ENCODE measurements around the gene CPNE4. TPM values are rescaled to one million over a fixed set of nuclear protein-coding genes. Genes with fewer than 3 reads are reported as not detected.

CPNE4 gene
- total and polyA plus RNA-seq, 8 donors: 0.14 to 1.7 (median 0.66) TPM

DNA sequence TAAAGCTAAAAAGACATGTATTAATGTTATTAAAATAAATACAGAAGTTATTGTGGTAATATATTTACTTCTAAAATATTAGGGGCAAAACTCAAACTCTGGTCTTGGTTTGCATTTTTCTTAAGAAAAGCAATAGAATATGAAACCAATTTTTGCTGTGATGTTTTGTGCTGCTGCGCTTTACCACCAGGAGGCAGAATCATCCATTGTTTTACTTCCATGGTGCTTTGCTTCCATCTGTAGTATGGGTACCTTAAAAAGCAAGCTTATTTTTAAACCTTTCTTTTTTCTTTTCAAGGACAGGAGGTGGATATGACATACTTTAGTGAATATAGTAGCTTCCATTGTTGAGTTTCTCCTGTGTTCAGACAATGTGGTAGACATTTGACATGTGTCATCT lies 485.5 kb downstream of the CPNE4 start:
- H3K4me3 ChIP-seq: no peak overlapping the region

GRCh38 chr3:131547585-131547984 lies 487.2 kb downstream of the CPNE4 start:
- intact Hi-C loops (cut with DNase I): no loop called here
- Histone ChIP-seq H3K27me3 (no peaks in the 10 kb centered on the region), H3K36me3 (no peaks in the 10 kb centered on the region), H3K4me3 (no peak overlapping the region), H3K9me3 (no peaks in the 10 kb centered on the region), H3K4me1 (no peaks in the 10 kb centered on the region), H3K27ac (no peak overlapping the region)
- DNase-seq (no peak), ATAC-seq (no peak), FAIRE-seq (no peak)
- TF ChIP-seq, protein P1, sequence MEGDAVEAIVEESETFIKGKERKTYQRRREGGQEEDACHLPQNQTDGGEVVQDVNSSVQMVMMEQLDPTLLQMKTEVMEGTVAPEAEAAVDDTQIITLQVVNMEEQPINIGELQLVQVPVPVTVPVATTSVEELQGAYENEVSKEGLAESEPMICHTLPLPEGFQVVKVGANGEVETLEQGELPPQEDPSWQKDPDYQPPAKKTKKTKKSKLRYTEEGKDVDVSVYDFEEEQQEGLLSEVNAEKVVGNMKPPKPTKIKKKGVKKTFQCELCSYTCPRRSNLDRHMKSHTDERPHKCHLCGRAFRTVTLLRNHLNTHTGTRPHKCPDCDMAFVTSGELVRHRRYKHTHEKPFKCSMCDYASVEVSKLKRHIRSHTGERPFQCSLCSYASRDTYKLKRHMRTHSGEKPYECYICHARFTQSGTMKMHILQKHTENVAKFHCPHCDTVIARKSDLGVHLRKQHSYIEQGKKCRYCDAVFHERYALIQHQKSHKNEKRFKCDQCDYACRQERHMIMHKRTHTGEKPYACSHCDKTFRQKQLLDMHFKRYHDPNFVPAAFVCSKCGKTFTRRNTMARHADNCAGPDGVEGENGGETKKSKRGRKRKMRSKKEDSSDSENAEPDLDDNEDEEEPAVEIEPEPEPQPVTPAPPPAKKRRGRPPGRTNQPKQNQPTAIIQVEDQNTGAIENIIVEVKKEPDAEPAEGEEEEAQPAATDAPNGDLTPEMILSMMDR (IDR thresholded peaks at IDR 0.05): no peak
- 78 to 97% methylated on average over 1 of the region's 1 CpG for WGBS, 2 donors

More for the DNA sequence above, 485.5 kb downstream of the CPNE4 start:
- DNase-seq (no peak), ATAC-seq (no peak), FAIRE-seq (no peak)
- Histone ChIP-seq H3K27ac (no peak overlapping the region), H3K9me3 (no peaks in the 10 kb centered on the region), H3K27me3 (no peaks in the 10 kb centered on the region), H3K4me1 (no peaks in the 10 kb centered on the region), H3K36me3 (no peaks in the 10 kb centered on the region)
- WGBS, 2 donors: 91 to 97% methylated on average over 1 of the region's 1 CpG
- intact Hi-C loops (cut with DNase I): no loop called here
- TF ChIP-seq, protein P1 (IDR thresholded peaks at IDR 0.05): no peak

DNA sequence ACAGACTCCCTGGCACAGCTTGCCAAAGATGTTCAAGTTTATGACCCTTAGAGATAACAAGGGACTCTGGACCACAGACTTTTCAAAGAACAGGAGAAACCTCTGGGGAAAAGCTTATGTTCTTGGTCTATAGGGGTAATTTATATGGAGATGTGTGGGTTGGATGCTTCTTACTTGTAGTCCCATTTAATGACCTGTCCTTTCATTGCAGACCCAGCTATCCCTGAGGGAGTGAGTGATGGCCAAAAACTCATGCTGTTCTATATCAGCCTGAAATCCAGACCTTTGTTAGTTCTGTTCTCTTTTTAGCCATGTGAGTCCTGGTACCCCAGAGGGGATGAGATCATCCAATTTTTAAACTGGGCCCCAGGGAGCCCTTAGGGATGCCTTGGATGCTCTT lies 488.4 kb downstream of the CPNE4 start:
- Histone ChIP-seq H3K9me3 (no peaks in the 10 kb centered on the region), H3K36me3 (no peaks in the 10 kb centered on the region), H3K4me3 (no peak overlapping the region), H3K4me1 (no peaks in the 10 kb centered on the region), H3K27me3 (no peaks in the 10 kb centered on the region), H3K27ac (no peak overlapping the region)
- DNase-seq (no peak), ATAC-seq (no peak), FAIRE-seq (no peak)
- intact Hi-C loops (cut with DNase I): no loop called here
- TF ChIP-seq, protein P1 (IDR thresholded peaks at IDR 0.05): no peak

GRCh38 chr3:131544557-131544956 lies 490.3 kb downstream of the CPNE4 start:
- intact Hi-C loops (cut with DNase I): no loop called here
- Histone ChIP-seq H3K27me3 (no peaks in the 10 kb centered on the region), H3K4me3 (no peak overlapping the region), H3K9me3 (no peaks in the 10 kb centered on the region), H3K27ac (no peak overlapping the region), H3K4me1 (no peaks in the 10 kb centered on the region), H3K36me3 (no peaks in the 10 kb centered on the region)
- FAIRE-seq (no peak), DNase-seq (no peak), ATAC-seq (no peak)
- 80 to 83% methylated on average over 2 of the region's 2 CpGs for WGBS, 2 donors
- TF ChIP-seq, protein P1 (IDR thresholded peaks at IDR 0.05): no peak

DNA sequence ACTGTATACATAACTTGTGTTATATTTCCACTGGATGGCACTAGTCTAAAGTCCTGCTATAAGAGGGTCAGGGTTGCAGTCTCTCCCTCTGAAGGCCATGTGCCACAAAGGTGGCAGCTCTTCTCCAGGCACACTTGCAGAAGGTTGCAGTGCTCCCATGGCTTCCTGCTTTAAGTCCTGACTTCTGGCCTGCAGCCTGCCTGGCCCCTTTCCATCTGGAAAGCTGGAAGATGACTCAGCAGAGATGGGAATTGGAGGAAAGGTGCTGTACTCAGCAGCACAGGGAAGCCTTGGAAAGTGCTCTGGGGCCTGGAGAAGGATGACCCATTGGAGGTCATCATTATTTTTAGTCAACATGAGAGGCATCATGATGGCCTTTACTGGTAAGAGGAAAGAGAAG lies 491.1 kb downstream of the CPNE4 start:
- intact Hi-C loops (cut with DNase I): no loop called here
- TF ChIP-seq, protein P1 (IDR thresholded peaks at IDR 0.05): no peak
- Histone ChIP-seq H3K36me3 (no peaks in the 10 kb centered on the region), H3K27ac (no peak overlapping the region), H3K9me3 (no peaks in the 10 kb centered on the region), H3K4me3 (no peak overlapping the region), H3K4me1 (no peaks in the 10 kb centered on the region), H3K27me3 (no peaks in the 10 kb centered on the region)
- ATAC-seq (peak; percentile 96 to 99 (median 98)), FAIRE-seq (no peak), DNase-seq (peak; percentile 70 to 91 (median 86))
